ENCODE data around the gene GABRR2.
A peak's percentile ranks its signal among the peaks of the same experiment; 100 is the strongest.
"Not testable (repeated sequence)": the region's sequence is repeated elsewhere in the genome, so short reads cannot be mapped to it uniquely, and the experiment has no call there.

Gene GABRR2

DNA sequence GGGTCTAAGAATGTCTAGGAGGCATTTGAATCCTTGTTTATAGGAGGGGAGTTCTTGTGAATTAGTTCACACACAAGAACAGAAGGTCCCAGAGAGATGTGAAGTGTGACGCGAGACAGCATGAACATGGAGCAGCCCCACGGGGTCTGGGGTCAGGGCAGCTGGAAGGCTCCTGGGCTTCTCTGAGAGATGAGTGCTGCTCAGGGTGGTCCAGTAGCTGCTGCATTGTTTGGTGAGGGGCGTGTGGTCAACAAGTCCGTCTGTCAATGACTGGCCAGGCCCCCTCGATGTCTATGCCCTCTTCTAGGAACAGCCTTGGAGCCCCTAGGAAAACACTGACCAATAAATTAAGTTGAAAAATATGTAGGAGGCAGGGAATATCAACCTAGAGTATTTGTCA, 57.8 kb downstream of the GABRR2 start:
- no peak for DNase-seq (ENCODE audit: low spot score)

DNA sequence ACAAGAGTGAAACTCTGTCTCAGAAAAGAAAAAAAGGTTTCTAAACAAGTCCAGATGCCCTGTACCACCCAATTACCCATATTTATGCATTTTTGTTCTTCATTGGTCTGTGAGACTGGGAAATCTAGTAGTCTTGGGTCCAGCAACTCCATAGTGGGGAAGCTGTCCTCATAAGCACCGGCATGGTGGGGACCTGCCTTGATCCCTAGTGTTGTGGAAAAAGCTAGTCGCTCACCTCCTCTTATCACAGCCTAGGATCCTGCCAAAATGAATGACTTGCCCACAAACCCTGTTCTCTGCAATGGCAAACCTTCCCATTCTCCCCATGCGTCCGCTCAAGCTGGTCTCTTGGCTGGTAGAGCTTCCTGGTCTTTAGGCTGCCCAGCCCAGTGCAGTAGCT, 59.7 kb downstream of the GABRR2 start:
- no peak for DNase-seq (ENCODE audit: low spot score)

DNA sequence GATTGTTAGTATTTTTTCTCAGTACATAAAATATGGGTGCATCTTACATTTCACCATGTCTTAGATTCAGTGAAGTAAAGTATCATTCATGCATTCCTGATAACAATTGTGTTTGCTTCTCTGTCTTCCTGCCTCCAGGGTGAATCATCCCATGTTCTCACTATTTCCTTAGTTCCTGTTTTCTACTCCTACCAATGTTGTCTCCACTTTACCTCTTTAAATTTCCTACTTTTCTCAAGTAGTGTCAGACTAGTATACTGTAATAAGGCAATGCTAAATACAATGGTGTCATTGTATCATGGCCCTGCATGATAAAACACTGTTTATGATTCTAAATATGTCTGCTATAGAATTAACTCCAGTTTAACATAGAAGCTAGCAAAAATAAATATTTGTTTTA, 60.5 kb downstream of the GABRR2 start:
- DNase-seq (ENCODE audit: low spot score), result no peak

DNA sequence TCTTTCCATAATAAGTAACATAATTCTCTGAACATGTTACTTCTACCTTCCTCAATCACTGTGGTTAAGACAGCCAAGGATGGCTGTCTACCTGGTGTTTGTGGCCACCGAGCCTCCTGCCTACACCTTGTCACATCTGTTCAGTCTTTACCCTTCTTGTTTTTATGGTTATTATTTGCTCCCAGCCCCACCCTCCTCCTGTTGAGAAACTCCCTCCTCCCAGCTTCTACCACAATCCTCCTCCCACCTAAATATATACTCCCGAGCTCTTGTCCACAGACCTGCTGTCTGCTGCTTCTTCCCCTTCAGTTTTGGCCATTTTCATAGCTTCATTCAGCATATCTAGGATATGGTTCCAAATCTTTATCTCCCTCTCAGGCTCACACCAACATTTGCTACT, 62.2 kb downstream of the GABRR2 start:
- DNase-seq (ENCODE audit: low spot score), result no peak

DNA sequence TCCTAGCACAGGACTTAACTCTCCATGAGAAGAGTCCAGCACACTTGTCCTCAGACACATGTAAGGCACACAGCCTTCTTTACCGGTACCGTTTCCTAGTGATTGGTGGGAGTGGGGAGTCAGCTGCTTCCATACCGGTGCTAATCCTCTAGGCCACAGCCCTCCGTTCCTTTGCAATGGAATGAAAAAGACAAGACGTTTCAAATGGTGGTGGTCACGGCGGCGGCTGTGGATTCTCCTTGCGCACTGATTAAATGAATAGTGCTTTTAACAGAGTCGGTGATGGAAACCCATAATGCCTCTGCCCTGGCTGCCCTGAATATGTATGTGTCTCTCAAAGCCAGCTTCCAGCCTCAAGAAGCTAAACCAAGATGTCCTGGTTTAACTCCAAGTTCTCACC, 63.1 kb downstream of the GABRR2 start:
- DNase-seq (ENCODE audit: low spot score), result no peak

DNA sequence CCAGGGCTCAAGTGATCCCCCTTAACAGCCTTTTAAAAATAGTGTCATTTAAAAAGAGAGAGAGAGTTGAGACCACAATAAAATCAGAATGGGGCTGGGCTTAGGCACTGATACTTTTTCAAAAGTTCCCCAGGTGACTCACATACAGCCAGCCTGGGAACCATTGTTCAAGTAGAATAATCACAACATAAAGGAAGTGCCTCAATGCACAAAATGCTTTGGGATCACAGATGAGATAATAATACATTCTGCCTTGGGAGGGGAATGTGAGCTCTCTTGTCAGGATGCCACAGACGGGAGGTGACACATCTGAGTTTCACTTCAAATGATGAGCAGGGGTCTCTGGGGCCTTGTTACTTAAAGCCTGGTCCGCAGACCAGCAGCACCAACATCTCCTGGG, 63.9 kb downstream of the GABRR2 start:
- DNase-seq (ENCODE audit: low spot score), result no peak

DNA sequence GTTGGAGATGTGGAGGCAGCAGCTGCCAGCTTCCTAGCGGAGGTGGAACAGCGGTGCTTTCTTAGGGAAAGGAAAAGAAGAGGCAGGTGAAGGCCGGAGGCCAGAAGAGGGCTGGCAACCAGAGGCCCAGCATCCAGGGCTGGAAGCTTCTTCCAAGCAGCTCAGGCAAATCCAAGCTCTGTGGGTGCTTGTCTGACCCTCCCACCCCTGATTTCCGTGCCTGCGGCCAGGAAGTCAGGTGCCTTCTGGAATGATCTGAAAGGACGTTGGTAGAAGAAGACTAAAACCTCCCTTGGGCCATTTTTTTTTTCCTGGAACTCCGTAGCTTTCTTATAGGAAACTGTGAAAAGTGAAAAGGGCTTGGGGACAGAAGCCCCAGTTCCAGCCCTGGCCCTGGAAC, 64.9 kb downstream of the GABRR2 start:
- no peak for DNase-seq (ENCODE audit: low spot score)

DNA sequence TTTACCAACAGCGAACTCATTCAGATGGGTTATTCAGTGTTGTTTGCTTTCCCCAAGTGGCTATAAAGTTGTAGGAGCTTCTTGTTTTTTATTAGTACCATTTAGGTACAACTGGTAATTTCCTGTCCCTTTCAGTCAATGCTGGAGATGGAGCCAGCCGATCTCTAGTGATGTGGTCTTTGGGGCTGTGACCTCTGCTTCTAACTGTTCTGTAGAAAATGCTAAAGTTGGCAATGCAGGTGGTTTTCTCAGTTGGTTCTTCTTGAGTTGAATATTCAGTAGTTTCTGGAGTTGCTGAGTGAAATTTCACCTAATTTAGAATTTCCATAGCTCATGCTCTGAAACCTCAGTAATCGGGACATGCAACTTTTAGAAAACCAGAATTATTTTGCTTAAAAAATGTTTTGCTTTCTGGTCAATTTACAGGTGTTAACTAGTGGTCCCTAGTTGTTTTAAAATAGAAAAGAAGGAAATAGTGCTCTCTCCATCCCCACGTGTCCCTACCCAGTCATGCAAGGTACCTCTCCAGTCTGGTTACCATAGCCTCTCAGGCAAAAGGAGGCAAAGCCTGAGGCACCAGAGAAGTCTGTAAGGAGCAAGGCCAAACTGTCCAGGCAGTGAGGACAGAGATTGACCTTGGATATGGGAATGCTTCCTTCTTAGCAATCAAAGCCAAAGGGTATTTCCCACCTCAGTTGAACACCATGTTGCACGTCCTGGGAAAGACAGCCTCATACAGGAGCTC, 70.7 kb downstream of the GABRR2 start:
- DNase-seq (ENCODE audit: low spot score), result no peak

DNA sequence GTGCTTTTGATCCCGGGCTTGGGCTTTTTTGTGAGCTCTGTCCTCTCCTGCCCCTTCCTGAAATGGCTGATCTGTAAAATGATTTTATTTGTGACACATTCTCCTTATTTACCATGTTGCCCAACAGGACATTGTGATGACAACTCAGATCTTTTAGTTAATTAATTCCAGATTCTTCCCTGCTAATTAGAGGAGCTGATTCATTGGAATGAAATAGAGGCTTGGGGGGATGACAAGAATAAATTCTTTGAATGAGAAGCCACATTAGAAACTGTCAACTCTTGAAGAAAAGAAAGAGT, 71.8 kb downstream of the GABRR2 start:
- no peak for DNase-seq (ENCODE audit: low spot score)

DNA sequence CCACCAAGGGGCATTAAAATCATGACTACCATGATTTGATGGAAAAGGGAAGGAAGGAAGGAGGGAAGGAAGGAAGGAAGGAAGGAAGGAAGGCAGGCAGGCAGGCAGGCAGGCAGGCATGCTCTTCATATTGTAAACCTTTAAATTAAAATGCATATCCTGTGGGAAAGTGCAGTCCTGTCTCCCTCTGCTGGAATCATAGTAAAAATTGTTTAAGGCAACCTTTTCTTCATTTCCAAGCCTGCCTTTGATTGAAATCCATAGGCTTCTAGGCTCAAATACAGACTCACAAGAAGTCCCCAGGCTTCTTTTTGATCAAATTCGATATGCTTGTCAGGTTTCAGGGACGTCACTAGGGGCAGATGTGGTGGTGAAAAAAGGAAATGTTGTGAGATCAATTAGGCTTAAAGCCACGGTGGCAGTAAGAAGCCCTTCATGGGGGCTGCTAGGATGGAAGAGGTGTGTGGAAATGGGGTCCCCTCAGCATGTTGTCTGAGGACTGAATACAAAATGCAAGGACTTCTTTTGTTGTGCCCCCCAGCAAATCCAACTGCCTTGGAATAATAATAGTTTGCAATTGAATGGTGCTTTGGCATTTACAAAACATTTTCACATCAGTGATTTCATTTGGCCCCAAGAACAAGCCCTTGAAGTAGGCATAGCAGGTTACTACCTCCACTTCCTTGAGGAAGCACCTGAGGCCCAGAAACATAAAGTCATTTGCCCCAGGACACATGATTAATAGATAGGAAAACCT, 72.3 kb downstream of the GABRR2 start:
- peak; percentile 55 for DNase-seq (ENCODE audit: low spot score)

DNA sequence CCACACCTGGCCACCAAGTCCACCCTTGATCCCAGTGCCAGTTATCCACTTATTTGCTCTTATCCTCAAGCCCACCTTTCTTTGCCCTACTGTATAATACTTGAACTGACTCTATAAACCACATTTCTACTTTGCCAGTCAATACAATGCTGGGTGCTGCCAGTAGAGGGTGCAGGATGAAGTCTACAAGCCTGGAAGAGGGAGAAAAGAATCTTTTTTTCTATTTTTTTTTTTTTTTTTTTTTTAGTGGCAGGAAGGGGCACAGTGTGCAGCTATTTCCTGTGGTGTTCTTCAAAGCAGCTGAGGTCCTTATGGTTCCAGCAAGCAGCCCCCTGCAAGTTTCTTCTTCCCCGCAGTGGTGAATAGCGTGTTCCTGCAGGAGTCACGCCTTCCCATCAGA, 75.8 kb downstream of the GABRR2 start:
- DNase-seq (ENCODE audit: low spot score), result no peak

DNA sequence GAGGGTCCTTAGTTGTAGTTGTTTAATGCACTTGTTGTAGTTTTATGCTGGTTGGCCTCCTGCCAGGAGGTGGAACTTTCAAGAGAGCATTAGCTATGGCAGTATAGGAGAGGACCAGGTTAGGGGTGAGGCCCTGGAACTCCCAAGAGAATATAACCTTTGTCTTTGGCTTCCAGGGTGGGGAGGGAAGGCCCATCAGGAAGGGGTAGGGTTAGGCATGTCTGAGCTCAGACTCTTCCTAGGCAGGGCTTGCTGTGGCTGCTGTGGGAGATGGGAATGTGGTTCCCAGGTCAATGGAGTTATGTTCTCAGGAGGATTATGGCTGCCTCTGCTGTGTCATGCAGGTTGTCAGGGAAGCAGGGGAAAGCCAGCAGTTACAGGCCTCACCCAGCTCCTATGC, 77.9 kb downstream of the GABRR2 start:
- no peak for DNase-seq (ENCODE audit: low spot score)

DNA sequence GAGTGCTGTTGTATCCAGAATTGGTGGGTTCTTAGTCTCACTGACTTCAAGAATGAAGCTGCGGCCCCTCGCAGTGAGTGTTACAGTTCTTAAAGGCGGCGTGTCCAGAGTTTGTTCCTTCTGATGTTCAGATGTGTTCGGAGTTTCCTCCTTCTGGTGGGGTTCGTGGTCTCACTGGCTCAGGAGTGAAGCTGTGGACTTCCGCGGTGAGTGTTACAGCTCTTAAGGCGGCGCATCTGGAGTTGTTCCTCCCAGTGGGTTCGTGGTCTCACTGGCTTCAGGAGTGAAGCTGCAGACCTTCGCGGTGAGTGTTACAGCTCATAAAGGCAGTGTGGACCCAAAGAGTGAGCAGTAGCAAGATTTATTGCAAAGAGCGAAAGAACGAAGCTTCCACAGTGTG, 81.5 kb downstream of the GABRR2 start:
- DNase-seq (ENCODE audit: low spot score), result not testable (repeated sequence)

DNA sequence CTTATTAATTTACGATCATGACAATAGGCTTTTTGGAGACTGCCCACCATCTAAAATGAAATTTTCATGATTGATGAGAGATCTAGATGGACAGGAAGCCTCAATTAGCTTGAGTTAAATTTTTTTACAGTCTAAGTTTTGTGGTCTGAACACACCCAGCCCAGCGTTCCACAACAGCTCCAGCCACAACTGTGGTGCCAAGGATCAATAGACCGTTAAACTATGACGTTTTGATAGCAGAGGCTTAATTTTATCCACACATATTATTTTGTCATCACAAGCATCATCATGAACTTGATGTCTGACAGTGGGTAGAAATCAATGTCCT, 92.4 kb downstream of the GABRR2 start:
- no peak for DNase-seq (ENCODE audit: low spot score)

DNA sequence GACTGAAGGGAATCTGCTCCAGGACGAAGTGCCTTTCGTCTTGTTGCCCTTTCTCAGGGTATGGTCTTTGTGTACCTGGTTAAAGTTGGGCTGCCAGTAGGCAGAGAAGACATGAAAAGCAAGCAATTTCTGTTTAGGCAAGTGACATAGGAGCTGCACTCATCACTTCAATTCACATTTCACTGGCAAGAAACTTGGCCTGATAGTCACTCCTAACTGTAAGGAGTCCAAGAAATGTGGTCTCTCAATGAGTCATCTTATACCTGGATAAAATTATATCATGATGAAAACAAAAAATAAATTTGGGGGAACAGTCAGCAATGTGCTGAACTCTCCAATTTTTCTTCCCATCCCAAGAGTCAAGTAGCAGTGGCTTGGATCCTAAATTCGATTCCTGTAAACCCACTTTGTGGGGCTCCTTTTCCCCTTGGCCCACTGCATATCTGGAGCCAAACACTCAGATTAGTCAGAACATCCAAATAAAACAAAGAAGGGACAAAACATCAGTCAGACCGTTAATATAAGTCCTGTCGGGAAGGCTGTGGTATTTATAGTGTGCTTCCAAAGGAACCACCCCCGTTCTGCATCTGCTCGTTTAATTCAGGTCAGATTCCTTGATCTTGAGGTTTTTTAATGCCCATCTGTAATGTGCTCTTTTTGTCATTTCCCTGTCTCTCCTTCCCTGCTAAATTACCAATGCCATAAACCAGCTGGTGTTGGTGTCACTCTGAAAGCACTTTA, 93.0 kb downstream of the GABRR2 start:
- no peak for DNase-seq (ENCODE audit: low spot score)

DNA sequence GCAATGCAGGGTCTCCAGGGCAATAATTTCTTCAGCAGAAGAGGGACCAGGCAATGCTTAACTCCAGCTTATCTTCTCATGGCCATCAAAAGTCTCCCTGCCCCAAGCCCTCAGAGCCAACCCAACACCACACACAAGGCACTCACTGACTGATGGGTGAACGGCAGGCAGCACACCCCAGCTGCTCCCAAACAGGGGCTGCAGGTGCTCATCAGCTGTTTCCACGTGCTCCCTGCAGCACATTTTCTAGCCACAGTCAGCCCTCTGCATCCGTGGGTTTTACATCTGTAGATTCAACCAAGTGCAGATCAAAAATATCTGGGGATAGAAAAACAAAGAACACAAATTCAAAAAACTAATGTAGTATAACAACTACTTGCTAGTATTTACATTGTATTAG, 94.0 kb downstream of the GABRR2 start:
- no peak for DNase-seq (ENCODE audit: low spot score)

DNA sequence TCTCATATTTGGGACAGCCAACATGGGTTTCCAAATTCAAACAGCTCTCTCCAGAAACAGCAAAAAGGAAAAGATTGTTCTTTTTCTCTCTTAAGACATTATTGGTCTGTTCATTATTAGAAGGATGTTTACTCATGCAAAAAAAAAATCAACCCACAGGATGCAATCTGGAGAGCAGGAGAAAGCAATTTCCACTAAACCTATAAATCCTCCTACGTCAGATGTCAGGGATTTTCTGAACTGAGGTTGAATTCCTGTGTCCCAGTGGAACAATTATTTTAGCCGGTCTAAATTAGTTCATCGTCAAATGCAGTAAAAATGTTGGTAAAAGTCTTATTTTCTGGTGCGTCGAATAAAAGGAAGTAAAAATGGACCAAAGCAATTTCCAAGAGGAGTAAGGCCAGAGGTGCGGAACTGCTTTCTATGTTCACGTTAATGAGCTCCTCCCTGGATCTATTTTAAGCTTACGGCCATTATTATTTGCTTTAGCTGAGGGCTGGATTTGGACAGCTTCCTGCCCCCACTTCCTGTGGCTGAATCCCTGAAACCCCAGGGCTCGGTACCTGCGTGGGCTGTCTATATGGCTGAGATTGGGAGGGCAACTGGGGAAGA, 97.7 kb downstream of the GABRR2 start, which contains the start of gene GABRR1:
TSS of gene GABRR1 (minus strand) at position 60 of the 612 bp plus-strand sequence. CDS start at position 24, 36 bp downstream.
- DNase-seq (ENCODE audit: low spot score), result no peak

DNA sequence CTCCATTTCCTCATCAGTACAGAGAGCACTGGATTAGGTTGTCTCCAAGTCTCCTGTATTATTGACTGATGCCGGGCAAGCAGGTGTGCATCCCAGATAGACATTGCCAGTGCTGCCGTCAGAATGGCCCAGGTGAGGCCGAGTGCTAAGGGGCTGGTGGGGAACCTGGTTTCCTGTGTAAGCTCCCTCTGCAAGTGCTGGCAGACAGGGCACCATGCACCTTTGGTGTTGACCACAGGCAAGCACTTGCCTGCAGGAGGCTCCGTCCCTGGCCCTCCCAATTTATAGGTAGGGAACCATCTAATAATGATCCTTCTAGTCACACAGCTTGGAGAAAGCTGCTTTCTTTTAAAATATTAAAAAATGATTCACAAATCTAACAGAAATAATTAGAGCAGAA, 98.7 kb downstream of the GABRR2 start:
- DNase-seq (ENCODE audit: low spot score), result no peak

DNA sequence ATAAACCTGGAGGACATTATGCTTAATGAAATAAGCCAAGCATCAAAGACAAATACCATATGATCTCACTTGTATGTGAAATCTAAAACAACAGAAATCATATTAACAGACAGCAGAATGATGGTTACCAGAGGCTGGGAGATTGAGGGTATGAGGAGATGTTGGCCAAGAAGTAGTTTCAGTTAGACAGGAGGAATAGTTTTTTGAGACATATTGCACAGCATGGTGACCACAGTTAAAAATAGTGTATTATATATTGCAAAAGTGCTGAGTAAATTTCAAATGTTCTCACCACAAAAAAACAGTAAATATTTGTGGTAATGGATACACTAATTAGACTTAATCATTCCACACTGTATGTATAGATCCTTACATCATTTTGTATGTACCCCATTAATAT, 99.7 kb downstream of the GABRR2 start:
- DNase-seq (ENCODE audit: low spot score), result no peak

DNA sequence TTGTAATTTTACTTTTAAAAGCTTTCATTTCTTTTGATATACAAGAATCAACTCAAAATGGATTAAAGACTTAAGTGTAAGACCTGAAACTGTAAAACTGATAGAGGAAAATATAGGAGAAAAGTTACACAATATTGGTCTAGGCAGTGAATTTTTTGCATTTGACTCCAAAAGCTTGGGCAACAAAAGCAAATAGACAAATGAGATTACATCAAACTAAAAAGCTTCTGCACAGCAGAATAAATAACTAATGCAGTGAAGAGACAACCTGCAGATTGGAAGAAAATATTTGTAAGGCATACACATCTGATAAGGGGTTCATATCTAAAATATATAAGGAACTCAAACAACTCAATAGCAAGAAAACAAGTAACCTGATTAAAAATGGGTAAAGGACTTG, 100.9 kb downstream of the GABRR2 start:
- DNase-seq (ENCODE audit: low spot score), result no peak

DNA sequence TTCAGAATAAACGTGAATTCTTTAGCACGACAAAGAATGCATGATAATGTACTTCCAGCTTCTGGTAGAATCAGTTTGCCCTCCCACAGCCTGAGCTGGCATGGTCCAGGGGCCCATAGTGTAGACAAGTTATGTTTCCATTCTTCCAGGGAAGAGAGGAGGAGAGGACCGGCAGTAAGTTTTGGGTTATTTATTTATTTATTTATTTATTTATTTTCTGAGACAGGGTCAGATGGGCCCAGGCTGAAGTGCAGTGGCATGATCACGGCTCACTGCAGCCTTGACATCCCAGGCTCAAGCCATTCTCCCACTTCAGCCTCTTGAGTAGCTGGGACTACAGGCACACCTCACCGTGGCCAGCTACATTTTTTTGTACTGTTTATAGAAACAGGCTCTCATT, 102.6 kb downstream of the GABRR2 start:
- DNase-seq (ENCODE audit: low spot score), result no peak

DNA sequence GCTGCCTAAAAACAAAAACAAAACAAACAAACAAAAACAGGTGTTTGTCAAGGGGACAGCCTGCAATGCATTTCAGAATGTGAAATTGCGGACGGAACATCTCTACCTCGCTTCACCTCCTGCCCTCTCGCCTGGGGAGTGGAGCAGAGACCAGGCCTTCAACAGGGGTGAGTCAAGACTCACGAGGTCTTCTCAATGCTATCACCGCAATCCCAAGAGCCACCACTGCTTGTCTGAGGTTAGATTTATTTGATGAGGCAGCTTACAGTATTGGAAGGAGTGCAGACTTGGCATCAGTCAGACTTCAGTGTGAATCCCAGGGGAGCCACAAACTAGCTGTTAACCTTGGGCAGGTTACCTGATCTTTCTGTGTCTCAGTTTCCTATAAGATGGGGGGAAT, 105.6 kb downstream of the GABRR2 start:
- no peak for DNase-seq (ENCODE audit: low spot score)

DNA sequence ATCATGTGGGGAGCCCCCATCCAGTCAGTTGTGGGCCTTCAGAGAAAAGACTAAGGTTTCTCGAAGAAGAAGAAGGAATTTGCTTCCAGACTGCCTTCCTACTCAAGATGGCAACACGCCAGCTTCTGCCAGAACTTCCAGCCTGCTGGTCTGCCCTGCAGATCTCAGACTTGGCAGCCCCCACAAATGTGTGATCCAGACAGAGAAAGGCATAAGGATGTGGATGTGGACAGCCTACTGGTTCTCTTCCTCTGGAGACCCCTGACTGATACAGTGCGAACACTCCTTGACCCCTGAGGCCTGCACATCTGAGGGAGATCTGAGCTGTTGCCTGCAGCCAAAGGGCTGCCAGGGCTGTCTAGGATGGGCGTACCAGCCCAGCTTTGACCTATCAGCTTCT, 106.5 kb downstream of the GABRR2 start:
- no peak for DNase-seq (ENCODE audit: low spot score)
